NCI-H526 (cell line): ENCODE data around the gene AP1S1.
A peak's percentile ranks its signal among the peaks of the same experiment; 100 is the strongest.
"Not testable (repeated sequence)": the region's sequence is repeated elsewhere in the genome, so short reads cannot be mapped to it uniquely, and the experiment has no call there.

ENCODE experiments used
- DNase-seq, 2 experiments: peaks; one replicate each; lab custom pipeline; 2025; lab: John Stamatoyannopoulos, UW

The AP1S1 gene

GRCh38 chr7:101171442-101171837 is 17.2 kb downstream of the AP1S1 start:
- DNase-seq = no peak

- DNase-seq = peak; percentile 60 to 76
Measured at GRCh38 chr7:101172005-101172853, 18.0 kb downstream of the AP1S1 start.

GRCh38 chr7:101172854-101173751 is 18.8 kb downstream of the AP1S1 start:
- DNase-seq = peak in 1 of 2 experiments; percentile 37

GRCh38 chr7:101173752-101174244 is 19.5 kb downstream of the AP1S1 start:
- peak in 1 of 2 experiments; percentile 47 for DNase-seq

- no peak for DNase-seq
Measured at GRCh38 chr7:101174322-101174854, 20.1 kb downstream of the AP1S1 start.

GRCh38 chr7:101175664-101176063 is 21.4 kb downstream of the AP1S1 start:
- DNase-seq = no peak

- DNase-seq = no peak
Measured at GRCh38 chr7:101177644-101178043, 23.4 kb downstream of the AP1S1 start.

GRCh38 chr7:101179117-101179516 is 24.8 kb downstream of the AP1S1 start:
- peak in 1 of 2 experiments; percentile 50 for DNase-seq

- DNase-seq = no peak
Measured at GRCh38 chr7:101179713-101180112, 25.4 kb downstream of the AP1S1 start.

GRCh38 chr7:101180130-101180755 is 26.0 kb downstream of the AP1S1 start, which contains the start of gene NAT16:
Gene NAT16 (minus strand): TSS chr7:101180293. CDS start chr7:101174807, 5,486 bp downstream.
- no peak for DNase-seq

- no peak for DNase-seq
Measured at GRCh38 chr7:101185258-101185839, 31.1 kb downstream of the AP1S1 start.

GRCh38 chr7:101186194-101186593 is 31.9 kb downstream of the AP1S1 start:
- DNase-seq = no peak

GRCh38 chr7:101186844-101187428 is 32.7 kb downstream of the AP1S1 start:
- DNase-seq = no peak

- DNase-seq = no peak
Measured at GRCh38 chr7:101189109-101189508, 34.8 kb downstream of the AP1S1 start.

GRCh38 chr7:101195884-101196283 is 41.6 kb downstream of the AP1S1 start:
- DNase-seq = no peak

GRCh38 chr7:101197991-101198390 is 43.7 kb downstream of the AP1S1 start:
- no peak for DNase-seq

GRCh38 chr7:101198476-101198875 is 44.2 kb downstream of the AP1S1 start:
- DNase-seq = no peak

GRCh38 chr7:101199522-101199921 is 45.2 kb downstream of the AP1S1 start:
- not testable (repeated sequence) for DNase-seq

GRCh38 chr7:101200504-101200861 is 46.2 kb downstream of the AP1S1 start:
- no peak for DNase-seq

GRCh38 chr7:101200862-101201599 is 46.8 kb downstream of the AP1S1 start, which contains the start of gene MOGAT3:
Gene MOGAT3 (minus strand): TSS chr7:101201036. CDS start chr7:101200854, 182 bp downstream.
- no peak for DNase-seq
